Skeletal muscle cell (primary cell): ENCODE data around the gene ELP4.

ENCODE experiments used
- DNase-seq: peaks from one replicate; pipeline ENCODE4 v3.0.0-alpha.2; 2010; ENCODE audit warnings: low read depth
- H3K4me3 ChIP-seq: 2 replicates; pipeline ENCODE4 v1.5.1; 2011; ENCODE audit warnings: low read depth, mild to moderate bottlenecking, control low read depth, low read length, moderate library complexity

The ELP4 gene

GRCh38 chr11:31805037-31805628 is 295.6 kb downstream of the ELP4 start:
- no peak overlapping the region for H3K4me3 ChIP-seq
- no peak for DNase-seq

GRCh38 chr11:31805629-31806185 is 296.1 kb downstream of the ELP4 start:
- no peak for DNase-seq
- H3K4me3 ChIP-seq, result no peak overlapping the region

GRCh38 chr11:31806186-31806927 is 296.8 kb downstream of the ELP4 start:
- no peak overlapping the region for H3K4me3 ChIP-seq

GRCh38 chr11:31806928-31807798 is 297.6 kb downstream of the ELP4 start:
- no peak for DNase-seq
- no peak overlapping the region for H3K4me3 ChIP-seq

More at GRCh38 chr11:31806186-31806927, 296.8 kb downstream of the ELP4 start:
- no peak for DNase-seq

GRCh38 chr11:31807799-31808667 is 298.5 kb downstream of the ELP4 start:
- no peak for DNase-seq
- no peak overlapping the region for H3K4me3 ChIP-seq

GRCh38 chr11:31808721-31809540 is 299.4 kb downstream of the ELP4 start:
- no peak overlapping the region for H3K4me3 ChIP-seq
- DNase-seq, result no peak

- no peak for DNase-seq
- no peak overlapping the region for H3K4me3 ChIP-seq
Measured at GRCh38 chr11:31809541-31809856, 299.9 kb downstream of the ELP4 start.

- peak overlapping the region; percentile 28 for H3K4me3 ChIP-seq
- DNase-seq, result no peak
Measured at GRCh38 chr11:31809857-31810778, 300.6 kb downstream of the ELP4 start.

GRCh38 chr11:31810779-31811647 is 301.4 kb downstream of the ELP4 start, which contains the start of gene PAX6:
Gene PAX6, minus strand, starts transcription at chr11:31811322. Its CDS starts 4,911 bp downstream, at chr11:31806411.
- peak within 1 kb of the TSS; percentile 28 for H3K4me3 ChIP-seq
- DNase-seq, result no peak

- peak overlapping the region; percentile 29 for H3K4me3 ChIP-seq
Measured at GRCh38 chr11:31812383-31813381, 303.1 kb downstream of the ELP4 start.

GRCh38 chr11:31813391-31814175 is 304.0 kb downstream of the ELP4 start:
- no peak for DNase-seq
- H3K4me3 ChIP-seq, result no peak overlapping the region

More at GRCh38 chr11:31812383-31813381, 303.1 kb downstream of the ELP4 start:
- DNase-seq, result no peak

- no peak for DNase-seq
- no peak overlapping the region for H3K4me3 ChIP-seq
Measured at GRCh38 chr11:31814176-31814868, 304.8 kb downstream of the ELP4 start.

- DNase-seq, result no peak
- H3K4me3 ChIP-seq, result peak overlapping the region; percentile 25
Measured at GRCh38 chr11:31815711-31816467, 306.3 kb downstream of the ELP4 start.
